HG03521 (cell line): ENCODE results near the gene CELA2A.

Source experiments
- ATAC-seq: cut with Tn5 transposase; IDR thresholded peaks from one replicate; pipeline ENCODE4 v1.9.1; 2021; ENCODE audit warnings: mild to moderate bottlenecking, moderate library complexity; ENCODE audit not compliant: unreplicated experiment

Gene CELA2A

GRCh38 chr1:15456313-15456954 is at the start of gene CELA2A:
TSS of gene CELA2A (plus strand) at chr1:15456732. CDS start at chr1:15456754, 22 bp downstream.
- ATAC-seq, result no peak

GRCh38 chr1:15407580-15407979 is 49.0 kb upstream of the CELA2A start:
- ATAC-seq, result no peak

GRCh38 chr1:15408890-15409387 is 47.6 kb upstream of the CELA2A start:
- no peak for ATAC-seq

GRCh38 chr1:15409388-15410222 is 46.9 kb upstream of the CELA2A start, which contains the start of gene EFHD2:
TSS of gene EFHD2 (plus strand) at chr1:15409888. CDS start at chr1:15409972, 84 bp downstream.
- peak; percentile 74 for ATAC-seq

- ATAC-seq, result no peak
Observed at GRCh38 chr1:15410223-15410883, 46.2 kb upstream of the CELA2A start.

GRCh38 chr1:15410884-15411245 is 45.7 kb upstream of the CELA2A start:
- no peak for ATAC-seq

GRCh38 chr1:15411593-15412137 is 44.9 kb upstream of the CELA2A start:
- ATAC-seq, result peak; percentile 42

- ATAC-seq, result no peak
Observed at GRCh38 chr1:15412175-15412800, 44.2 kb upstream of the CELA2A start.

- ATAC-seq, result no peak
Observed at GRCh38 chr1:15412843-15413242, 43.7 kb upstream of the CELA2A start.

- ATAC-seq, result no peak
Observed at GRCh38 chr1:15413563-15414444, 42.7 kb upstream of the CELA2A start.

- ATAC-seq, result no peak
Observed at GRCh38 chr1:15414445-15414983, 42.0 kb upstream of the CELA2A start.

GRCh38 chr1:15417059-15417934 is 39.2 kb upstream of the CELA2A start:
- no peak for ATAC-seq

GRCh38 chr1:15418806-15419515 is 37.6 kb upstream of the CELA2A start:
- ATAC-seq, result no peak

GRCh38 chr1:15420853-15421465 is 35.6 kb upstream of the CELA2A start:
- no peak for ATAC-seq

- no peak for ATAC-seq
Observed at GRCh38 chr1:15422871-15423270, 33.7 kb upstream of the CELA2A start.

GRCh38 chr1:15423355-15424077 is 33.0 kb upstream of the CELA2A start:
- ATAC-seq, result no peak

GRCh38 chr1:15424146-15424667 is 32.3 kb upstream of the CELA2A start:
- ATAC-seq, result no peak
